Measurements from ENCODE around the gene FGFRL1.

FGFRL1 gene

GRCh38 chr4:1075225-1075624 lies 63.8 kb downstream of the FGFRL1 start:
- DNase-seq (ENCODE audit: low read depth) = no peak

GRCh38 chr4:1075809-1076699 lies 64.6 kb downstream of the FGFRL1 start:
- DNase-seq (ENCODE audit: low read depth) = no peak
